GM21526 (cell line): ENCODE results near the gene GPR142.

ENCODE experiments used
- ATAC-seq: cut with Tn5 transposase; IDR thresholded peaks from one replicate; pipeline ENCODE4 v1.9.1; 2021; ENCODE audit warnings: moderate library complexity; ENCODE audit not compliant: unreplicated experiment, low FRiP score

The GPR142 gene

DNA sequence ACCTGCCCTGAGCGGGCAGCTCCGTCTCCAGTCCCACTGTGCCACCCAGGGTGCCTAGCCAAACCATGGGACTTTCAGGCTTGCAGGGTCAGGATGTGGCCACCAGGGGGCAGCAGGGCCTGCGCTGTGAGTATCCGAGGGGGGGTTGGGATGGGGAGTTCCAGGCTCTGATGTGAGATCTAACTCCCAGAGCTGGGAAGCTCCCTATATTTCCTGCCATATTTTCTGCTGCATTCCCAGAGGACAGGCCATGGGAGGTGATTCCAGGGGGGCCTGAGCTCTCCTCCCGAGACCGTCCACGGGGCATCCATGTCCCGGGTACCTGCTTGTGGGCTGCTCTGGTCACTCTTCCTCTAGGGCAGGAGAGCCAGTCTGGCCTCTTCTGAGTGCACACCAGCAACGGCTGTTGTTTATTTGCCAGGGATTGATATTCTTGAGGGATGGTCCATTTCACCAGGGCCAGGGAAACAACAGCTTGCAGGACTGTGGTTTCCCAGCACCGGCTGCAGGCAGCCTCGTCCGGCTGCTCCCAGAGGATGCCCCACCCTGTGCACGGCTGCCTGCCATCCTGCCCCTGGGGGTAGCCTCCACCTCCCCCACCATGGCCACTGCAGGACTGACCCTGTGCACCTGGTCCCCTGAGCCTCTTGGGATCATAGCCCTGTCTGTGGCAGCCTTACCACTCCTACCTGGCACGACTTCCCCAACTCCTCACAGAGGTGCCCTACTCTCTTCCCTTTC is 1.2 kb downstream of the GPR142 start:
- ATAC-seq = no peak

DNA sequence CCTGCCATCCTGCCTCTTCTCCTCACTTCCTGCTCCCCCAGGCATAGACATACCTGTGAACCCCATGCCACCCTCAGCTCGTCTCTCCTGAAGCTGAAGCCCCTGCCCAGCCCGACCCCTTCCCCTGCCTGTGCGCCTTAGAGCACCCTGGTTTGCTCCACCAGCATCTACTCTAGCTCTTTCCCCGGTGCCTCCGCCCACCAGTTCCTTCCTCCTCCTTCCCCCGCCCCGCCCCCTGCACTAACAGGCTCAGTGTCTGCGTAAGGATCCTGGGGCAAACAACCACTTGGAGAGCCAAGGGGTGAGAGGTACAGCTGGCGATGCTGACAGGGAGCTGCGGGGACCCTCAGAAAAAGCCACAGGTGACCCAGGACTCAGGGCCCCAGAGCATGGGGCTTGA is 1.9 kb downstream of the GPR142 start:
- no peak for ATAC-seq

DNA sequence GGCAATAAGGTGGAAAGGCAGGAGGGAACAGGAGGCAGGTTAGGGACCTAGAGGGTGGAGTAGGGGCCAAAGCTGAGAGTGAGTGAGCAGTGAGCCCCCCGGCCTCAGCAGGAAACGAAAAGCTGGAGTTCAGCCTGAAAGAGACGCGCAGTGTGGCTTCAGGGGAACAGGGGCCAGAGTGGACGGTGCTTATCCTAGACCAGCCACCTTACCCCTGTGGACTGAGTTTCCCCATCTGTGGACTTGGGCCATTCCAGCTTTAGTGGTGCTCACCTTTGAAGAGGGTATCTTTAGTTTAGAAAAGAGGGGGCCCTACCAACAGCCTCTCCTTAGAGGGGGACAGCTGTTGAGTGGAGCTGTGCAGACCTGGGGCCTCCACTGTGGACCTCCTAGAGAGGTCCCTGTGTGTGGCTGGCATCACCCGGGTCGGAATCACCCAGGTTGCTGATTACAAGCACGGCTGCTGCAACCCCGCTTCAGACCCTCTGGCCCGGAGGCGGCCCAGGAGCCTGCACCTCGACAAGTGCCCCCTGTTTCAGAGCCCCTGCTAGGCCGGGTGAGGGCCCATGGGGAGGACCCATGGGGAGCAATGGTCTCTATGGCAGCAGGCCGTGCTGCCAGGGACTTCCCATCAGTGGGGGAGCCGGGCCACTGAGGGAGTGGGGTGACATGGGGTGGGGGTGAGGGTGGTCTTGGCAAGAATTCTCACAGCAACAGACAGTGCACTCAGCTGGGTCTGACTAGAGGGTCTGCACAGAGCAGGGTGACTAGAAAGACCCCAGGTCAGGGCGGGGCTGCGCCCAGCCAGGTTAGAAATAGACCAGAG is 2.6 kb downstream of the GPR142 start:
- no peak for ATAC-seq

DNA sequence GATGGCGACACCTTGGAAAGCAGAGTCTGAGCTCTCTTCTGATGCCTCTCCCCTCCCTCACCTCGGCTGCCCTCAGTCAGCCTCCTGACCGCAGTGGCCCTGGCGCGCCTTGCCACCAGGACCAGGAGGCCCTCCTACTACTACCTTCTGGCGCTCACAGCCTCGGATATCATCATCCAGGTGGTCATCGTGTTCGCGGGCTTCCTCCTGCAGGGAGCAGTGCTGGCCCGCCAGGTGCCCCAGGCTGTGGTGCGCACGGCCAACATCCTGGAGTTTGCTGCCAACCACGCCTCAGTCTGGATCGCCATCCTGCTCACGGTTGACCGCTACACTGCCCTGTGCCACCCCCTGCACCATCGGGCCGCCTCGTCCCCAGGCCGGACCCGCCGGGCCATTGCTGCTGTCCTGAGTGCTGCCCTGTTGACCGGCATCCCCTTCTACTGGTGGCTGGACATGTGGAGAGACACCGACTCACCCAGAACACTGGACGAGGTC is 4.4 kb downstream of the GPR142 start:
- no peak for ATAC-seq

DNA sequence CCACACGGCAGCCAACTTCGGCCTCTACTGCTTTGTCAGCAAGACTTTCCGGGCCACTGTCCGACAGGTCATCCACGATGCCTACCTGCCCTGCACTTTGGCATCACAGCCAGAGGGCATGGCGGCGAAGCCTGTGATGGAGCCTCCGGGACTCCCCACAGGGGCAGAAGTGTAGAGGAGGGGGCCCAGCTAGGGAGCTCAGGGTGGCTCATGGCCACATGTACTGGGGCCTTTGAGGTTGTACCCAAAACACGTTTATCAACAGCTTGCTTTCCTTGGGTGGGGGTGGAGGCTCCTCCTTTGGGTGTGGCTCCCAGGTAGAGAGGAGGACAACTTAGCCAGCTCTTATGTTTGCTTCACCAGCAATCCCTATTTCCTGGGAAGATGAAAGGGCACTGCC is 5.1 kb downstream of the GPR142 start:
- no peak for ATAC-seq

DNA sequence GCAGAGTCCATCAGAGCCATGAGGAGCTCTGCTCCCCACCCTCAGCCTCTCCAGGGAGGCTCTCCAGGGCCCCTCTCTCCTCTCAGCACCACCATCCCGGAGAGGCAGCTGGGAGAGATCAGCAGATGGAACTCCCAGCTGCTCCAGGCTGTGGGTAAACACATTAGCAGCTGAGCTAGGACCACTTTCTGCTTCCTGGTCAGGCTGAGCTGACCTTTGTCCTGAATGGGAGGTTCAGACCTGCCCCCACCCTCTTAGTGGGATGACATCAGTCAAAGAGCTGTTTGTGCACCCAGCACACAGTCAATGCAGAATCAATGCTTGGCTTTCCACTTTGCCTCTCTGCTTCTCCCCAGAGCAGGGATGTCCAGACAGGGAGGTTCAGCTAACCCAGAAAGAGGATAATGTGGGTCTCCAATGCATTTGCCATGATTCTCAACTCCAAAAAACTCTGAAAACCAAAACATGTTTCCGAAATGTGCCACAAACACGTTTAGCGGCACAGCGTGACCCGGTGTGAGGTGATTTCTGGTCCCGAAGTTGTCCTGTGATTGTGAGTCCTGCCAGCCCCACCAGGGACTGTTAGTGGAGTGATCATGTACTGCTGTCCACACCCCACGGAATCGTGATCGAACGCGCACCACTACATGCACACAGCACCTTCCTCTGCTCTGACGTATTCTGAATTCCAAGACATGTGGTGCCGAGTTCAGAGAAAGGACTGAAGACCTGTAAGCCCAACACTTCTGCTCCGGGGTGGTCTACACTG is 6.7 kb downstream of the GPR142 start:
- ATAC-seq = no peak

DNA sequence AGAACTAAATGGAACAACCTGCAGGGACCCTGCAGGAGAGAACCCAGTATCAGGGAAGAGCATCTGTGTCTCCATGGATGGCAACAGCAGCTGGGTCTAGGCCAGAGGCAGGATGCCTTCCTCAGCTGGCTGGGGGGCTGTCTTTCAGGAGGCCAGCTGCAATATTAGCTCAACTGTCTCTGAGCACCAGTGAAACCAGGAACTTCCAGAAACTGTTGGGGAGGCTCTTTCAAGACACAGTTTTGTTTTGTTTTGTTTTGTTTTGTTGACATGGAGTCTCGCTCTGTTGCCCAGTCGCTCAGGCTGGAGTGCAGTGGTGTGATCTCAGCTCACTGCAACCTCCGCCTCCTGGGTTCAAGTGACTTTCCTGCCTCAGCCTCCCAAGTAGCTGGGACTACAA is 7.6 kb downstream of the GPR142 start:
- no peak for ATAC-seq

DNA sequence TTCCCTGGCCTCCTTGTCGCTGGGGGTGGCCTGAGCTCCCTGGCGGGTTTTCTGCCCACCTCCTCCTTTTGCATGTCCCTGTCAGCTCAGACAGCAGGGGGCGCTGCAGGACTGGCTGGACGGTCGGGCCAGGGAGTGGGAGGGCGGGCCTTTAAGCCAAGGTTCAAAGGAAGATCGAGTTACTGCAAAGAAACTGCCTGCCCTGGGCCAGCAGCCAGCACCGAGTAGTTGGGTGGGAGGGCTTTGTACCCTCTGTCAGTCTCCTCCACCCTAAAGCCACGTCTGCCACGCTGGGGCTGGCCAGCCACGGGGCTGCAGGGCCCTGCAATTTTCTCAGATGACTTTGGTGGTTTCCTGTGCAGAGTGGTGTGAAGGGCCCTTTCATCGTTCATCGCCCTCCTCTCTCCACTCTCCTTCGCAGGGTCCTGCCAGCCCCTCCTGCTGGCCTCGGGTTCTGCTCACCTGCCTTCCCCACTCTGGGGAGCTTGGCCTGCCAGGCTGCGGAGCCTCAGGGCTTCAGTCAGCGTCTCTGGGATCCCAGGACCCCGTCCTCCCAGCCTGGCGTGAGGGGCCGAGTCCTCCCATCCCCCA is 12.3 kb downstream of the GPR142 start:
- peak; percentile 69 for ATAC-seq

DNA sequence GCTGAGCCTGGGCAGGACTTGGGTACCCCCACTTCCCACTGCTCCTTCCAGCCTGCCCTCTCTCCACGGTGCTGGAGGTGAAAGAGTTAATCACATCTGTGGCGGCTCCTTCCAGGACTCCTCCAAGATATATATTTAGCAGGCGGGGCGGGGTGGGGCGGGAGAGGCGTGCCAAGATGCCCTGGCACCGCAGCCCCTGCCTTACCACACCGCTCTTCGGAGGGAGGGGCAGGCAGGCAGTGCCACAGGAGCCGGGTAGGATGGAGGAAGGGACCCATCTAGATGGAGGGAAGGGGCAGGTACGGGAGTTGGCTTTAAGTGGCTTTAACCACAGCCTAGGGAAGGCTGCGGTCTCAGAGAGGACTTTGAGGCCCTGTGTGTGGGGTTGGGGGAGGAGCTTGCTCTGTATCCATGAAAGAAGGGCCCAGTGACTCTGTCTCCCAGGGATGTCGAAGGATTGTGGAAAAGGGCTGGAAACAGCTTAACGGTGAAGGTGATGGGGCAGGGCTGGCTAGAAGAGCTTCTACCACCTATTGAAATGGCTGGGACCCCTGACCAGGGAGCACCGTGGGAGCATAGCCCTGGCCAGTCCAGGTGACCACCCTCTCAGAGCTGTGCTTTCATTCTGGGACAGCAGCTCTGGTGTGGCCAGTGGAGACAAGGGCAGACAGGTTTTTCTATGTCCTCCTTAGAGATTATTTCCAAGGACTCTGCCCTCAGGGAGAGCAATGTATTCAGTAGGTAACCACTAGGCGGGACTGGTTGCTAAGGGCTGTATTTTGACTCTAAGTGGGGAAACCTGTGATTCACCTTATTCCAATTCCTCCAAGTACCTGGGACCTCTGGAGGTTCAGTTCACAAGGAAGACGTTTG is 13.0 kb downstream of the GPR142 start:
- ATAC-seq = no peak

DNA sequence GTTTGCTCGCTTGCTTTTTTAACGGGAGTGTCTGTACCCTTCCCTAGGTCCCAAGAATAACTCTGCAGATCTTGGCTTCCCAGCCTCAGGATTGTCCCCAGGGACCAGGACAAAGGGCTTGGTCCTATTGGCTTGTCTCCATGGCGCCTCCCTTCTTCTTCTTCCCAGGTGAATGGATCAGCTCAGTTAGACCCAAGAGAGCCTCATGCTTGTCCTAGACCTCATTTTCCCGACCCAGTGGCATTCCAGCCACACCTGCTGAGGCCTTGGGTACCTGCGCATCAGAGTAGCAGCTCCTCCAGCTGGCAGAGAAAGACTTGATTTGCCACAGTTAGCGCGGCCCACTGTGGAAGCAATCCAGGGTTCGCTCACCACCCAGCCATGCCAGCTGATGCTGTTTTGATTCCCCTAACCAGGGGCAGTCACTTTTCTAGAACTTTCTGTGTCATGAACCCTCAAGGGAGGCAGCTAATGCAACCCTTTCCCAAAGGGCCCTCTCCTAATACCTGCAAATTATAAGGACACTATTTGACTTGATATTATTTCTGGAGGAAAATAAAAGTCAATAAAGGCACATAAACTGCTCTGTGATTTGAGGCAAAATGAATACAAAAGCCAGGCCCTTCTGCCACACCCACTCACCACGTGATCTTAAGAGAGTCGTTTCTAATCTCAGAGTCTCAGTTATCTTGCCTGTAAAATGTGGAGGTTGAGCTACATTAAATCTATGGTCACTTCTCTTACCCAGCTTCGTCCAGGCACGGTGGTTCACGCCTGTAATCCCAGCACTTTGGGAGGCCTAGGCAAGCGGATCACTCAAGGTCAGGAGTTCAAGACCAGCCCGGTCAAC is 13.9 kb downstream of the GPR142 start:
- ATAC-seq = no peak

DNA sequence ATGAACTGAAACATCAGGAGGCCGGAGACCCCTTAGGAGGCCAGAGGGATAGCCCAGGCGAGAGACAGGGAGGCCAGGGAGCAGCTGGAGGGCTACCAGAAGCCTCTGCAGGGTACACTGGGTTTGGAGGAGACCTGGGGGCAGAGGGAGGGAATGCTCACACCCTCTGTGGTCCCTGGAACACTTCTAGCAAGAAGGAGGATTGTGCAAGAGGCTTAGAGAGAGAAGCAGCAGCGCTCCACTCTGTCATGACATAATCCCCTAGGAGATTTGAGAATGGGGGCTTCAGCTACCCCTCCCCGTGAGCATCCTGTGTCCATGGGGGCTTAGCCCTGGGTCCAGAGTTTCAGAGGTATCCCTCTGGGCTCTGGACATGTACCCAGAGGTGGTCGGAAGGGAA is 15.8 kb downstream of the GPR142 start:
- no peak for ATAC-seq

DNA sequence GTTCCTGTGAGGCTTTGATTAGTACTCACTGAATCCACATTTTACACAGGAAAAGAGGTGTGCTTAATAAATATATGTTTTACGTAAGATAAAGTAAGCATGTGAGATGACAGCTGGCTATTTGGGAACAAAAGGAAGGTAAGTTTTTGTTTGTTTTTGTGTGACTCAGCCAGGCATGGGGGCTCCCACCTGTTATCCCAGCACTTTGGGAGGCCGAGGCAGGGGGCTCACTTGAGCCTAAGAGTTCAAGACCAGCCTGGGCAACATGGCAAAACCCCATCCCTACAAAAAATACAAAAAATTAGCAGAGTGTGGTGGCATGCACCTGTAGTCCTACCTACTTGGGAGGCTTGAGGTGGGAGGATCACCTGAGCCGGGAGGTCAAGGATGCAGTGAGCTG is 17.9 kb downstream of the GPR142 start:
- ATAC-seq = no peak

DNA sequence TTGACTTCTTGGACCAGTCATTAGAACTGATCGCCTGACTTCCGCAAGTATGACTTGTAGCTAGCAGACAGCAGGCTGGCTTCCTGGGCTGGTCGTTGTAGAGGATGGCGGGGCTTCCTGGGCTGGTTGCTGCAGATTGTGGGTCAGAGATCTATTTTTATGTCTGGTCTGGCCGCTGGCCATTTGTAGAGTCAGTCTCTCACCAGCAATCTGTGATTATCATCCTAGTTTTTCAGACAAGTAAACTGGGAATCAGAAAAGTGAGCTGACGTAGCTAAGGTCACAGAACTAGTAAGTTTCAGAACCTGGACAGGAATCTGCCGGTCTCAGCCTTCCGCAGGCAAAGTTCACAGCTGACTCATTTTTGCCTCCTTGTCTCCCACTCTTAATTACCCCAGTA is 19.1 kb downstream of the GPR142 start:
- ATAC-seq = no peak

DNA sequence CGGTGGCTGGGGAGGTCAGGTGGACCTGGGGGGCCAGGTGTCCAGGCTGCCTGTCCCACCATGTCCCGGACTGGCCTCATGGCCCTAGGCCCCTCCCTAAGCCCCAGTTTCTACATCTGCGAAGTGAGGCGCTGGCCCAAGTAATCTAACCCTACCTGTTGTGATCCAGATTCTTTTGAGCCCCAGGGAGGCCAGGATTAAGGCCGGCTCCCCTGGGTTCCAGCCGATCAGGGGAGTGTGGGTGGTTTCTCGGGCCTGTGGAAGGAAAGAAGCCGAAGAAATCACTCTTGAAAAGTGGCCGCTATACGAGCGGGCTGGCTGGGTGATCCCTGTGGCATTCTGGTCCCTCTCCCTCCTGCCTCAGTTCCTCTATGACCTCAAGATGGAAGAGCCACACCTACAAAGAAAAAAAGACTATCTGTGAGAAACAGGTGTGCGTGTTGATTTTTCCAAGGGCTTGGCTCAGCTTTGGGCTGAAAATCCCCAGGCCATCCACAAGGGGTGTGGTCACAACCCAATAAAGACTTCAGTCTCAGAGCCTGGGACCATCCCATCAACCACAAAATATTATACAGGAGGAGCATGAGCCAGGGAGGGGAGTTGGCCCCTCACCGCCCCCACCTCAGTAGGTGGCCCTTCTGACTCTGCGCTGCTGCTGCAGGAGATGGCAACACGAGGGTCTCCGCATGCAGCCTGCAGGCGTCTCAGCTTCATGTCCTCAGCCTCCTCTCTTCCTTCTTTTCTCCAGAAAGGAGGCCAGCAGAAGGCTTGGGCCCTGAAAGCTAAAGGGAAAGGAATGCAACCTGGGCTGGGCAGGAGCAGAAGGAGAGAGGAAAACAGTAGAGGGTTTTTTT is 20.3 kb downstream of the GPR142 start:
- ATAC-seq = no peak

DNA sequence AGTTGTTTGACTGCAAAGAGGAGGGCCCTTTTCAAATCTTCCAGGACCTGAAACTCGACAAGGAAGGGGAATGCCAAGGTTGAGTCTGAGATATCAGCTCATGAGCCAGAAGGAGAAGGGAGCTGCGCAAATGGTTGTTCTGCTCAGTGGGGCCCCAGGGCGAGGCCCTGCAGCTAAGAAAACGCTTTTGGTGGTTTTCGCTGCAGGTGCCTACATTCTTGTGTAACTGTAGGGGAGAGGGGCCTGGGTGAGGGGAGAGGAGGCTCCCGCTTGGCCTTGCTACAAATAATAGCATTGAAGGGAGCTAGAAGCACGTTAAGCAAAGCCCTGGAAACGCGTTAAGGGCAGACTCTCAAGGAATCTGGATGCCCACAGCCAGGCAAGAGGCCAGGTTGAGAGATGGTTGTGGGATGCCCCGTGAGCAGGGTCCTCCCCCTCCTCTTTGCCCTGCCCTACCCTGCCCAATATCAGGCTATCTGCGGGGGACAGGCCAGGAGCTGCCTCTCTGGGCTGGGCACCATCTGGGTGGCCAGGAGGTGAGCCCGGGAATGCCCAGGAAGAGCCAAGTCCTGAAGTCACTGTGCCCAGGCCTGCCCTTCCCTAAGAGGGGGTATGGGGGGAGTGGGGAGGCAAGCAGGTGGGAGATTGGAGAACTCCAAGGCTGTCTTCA is 21.9 kb downstream of the GPR142 start:
- no peak for ATAC-seq

DNA sequence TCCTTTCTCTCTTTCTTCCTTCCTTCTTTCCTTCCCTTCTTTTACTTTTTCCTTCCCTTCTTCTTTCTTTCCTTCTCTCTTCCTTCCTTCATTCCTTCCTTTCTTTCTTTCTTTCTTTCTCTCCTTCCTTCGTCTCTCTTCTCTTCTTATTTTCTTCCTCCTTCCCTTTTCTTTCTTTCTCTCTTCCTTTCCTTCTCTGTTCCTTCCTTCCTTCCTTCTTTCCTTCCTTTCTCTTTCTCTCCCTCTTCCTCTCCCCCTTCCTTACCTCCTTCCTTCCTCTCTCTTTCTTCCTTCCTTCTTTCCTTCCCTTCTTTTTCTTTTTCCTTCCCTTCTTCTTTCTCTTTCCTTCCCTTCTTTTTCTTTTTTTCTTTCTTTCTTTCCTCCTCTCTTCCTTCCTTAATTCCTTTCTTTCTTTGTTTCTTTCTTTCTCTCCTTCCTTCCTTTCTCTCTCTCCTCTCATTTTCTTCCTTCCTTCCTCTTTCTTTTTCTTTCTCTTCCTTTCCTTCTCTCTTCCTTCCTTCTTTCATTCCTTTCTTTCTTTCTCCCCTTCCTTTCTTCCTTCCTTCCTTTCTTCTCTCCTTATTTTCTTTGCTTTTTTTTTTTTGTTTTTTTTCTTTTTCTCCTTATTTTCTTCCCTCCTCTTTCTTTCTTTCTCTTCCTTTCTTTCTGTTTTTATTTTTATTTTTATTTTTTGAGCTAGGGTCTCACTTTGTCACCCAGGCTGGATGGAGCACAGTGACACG is 22.8 kb downstream of the GPR142 start:
- ATAC-seq = no peak
